K562 (cell line): Measurements from ENCODE around the gene RGS8. TPM values are rescaled to one million over a fixed set of nuclear protein-coding genes. Genes with fewer than 3 reads are reported as not detected.

Experiments used
- ATAC-seq: fragments of 200-7000 bp; cut with Tn5 transposase; 3 replicates; pipeline ENCODE4 v1.9.1; 2020; ENCODE audit warnings: moderate library complexity
- Bru-seq: library from RNA; stranded (reverse); fragments of 400-500 nt; gene quantifications from one replicate; lab custom pipeline; 2021; lab: Mats Ljungman, UMichigan
- BruChase-seq, 2 experiments: library from RNA; stranded (reverse); fragments of 400-500 nt; gene quantifications; one replicate each; lab custom pipeline; 2021; lab: Mats Ljungman, UMichigan
- BruUV-seq: library from RNA; stranded (reverse); fragments of 400-500 nt; replicated peaks from 2 replicates; lab custom pipeline; 2021; lab: Mats Ljungman, UMichigan
- CTCF ChIA-PET: fragments of 300-600 bp; formaldehyde crosslinking; extraction: SDS; loops from one replicate; lab custom pipeline; 2021; ENCODE audit warnings: low intra/inter-chr PET ratio; lab: Yijun Ruan, JAX
- POLR2A ChIA-PET: fragments of 300-600, 350-650 bp; sonication (Branson Sonifier 250); formaldehyde crosslinking; extraction: SDS; loops from one replicate; lab custom pipeline; 2021; ENCODE audit warnings: antibody characterized with exemption, inconsistent platforms; lab: Yijun Ruan, JAX
- DNase-seq, 4 experiments: peaks; one replicate each; pipeline versions ENCODE4 v3.0.0 to v3.0.0-alpha.2; 2011 to 2018; ENCODE audit warnings: low spot score in 3 of 4, mixed read lengths in 3 of 4; ENCODE audit errors: extremely low read depth in 1 of 4
- FAIRE-seq: peaks from 2 replicates; lab custom pipeline; 2011; peaks lifted over from hg19 to GRCh38; lab: Jason Lieb, UNC
- H2AFZ ChIP-seq: 2 replicates; pipeline ENCODE4 v1.6.0; 2011; ENCODE audit warnings: low read depth, low read length, control low read depth, inconsistent platforms
- H3K27ac ChIP-seq: fragments of 200-600 bp; 3 replicates; pipeline ENCODE4 v1.8.0; 2011; ENCODE audit warnings: low read depth, mild to moderate bottlenecking, control low read depth, inconsistent platforms, low read length, moderate library complexity, mixed read lengths; ENCODE audit errors: extremely low read depth
- H3K27me3 ChIP-seq, 2 experiments: fragments of 300-600 bp in 1 of 2; 2 replicates in 1 of 2; 3 replicates in 1 of 2; pipeline versions ENCODE4 v1.6.0 to v1.8.0; 2011; ENCODE audit warnings: inconsistent platforms in 2 of 2, low read length in 2 of 2, mild to moderate bottlenecking in 1 of 2, mixed read lengths in 1 of 2, moderate library complexity in 1 of 2; ENCODE audit not compliant: control insufficient read depth in 2 of 2, insufficient read depth in 2 of 2
- H3K36me3 ChIP-seq: fragments of 300-600 bp; 3 replicates; pipeline ENCODE4 v1.8.0; 2011; ENCODE audit warnings: mild to moderate bottlenecking, low read length, inconsistent platforms; ENCODE audit not compliant: control insufficient read depth, insufficient read depth
- H3K4me1 ChIP-seq, 2 experiments: fragments of 200-600 bp in 1 of 2; replicated peaks in 1 of 2; 2 replicates in 1 of 2; 3 replicates in 1 of 2; pipeline versions ENCODE4 v1.5.1 to v1.8.0; 2011; ENCODE audit warnings: inconsistent platforms in 2 of 2, low read length in 2 of 2, mild to moderate bottlenecking in 1 of 2, mixed read lengths in 1 of 2, moderate library complexity in 1 of 2; ENCODE audit not compliant: control insufficient read depth in 2 of 2, insufficient read depth in 2 of 2
- H3K4me2 ChIP-seq: 2 replicates; pipeline ENCODE4 v1.6.1; 2011; ENCODE audit warnings: low read length, control low read depth, inconsistent platforms, mixed read lengths; ENCODE audit not compliant: insufficient read depth
- H3K4me3 ChIP-seq: fragments of 200-600 bp; sonication (generic), shearing (Covaris generic); 2 replicates; pipeline ENCODE4 v1.5.1; 2016; ENCODE audit warnings: control low read depth, inconsistent platforms
- H3K79me2 ChIP-seq: fragments of 200-600 bp; 3 replicates; pipeline ENCODE4 v1.8.0; 2011; ENCODE audit warnings: low read length, inconsistent platforms; ENCODE audit not compliant: control insufficient read depth, insufficient read depth
- H3K9ac ChIP-seq, 2 experiments: 2 replicates each; pipeline versions ENCODE4 v1.6.0 to v1.6.1; 2011; ENCODE audit warnings: low read depth in 2 of 2, low read length in 2 of 2, control low read depth in 1 of 2, inconsistent platforms in 1 of 2, mild to moderate bottlenecking in 1 of 2, mixed read lengths in 1 of 2; ENCODE audit not compliant: insufficient read depth in 1 of 2
- H3K9me1 ChIP-seq: one replicate; pipeline ENCODE4 v1.6.0; 2011; ENCODE audit warnings: inconsistent platforms, mild to moderate bottlenecking, low read length, moderate library complexity; ENCODE audit not compliant: control insufficient read depth, insufficient read depth
- H3K9me3 ChIP-seq: replicated peaks from 2 replicates; pipeline ENCODE4 v1.5.1; 2011; ENCODE audit warnings: low read depth, low read length, inconsistent platforms; ENCODE audit not compliant: control insufficient read depth, insufficient read depth
- H4K20me1 ChIP-seq: replicated peaks from 2 replicates; pipeline ENCODE4 v1.6.1; 2011; ENCODE audit warnings: low read length, inconsistent platforms, mixed read lengths; ENCODE audit not compliant: control insufficient read depth, insufficient read depth
- AFF4 ChIP-seq: sonication (generic); formaldehyde crosslinking; IDR thresholded peaks from 2 replicates; pipeline ENCODE4 v1.8.0; 2023; ENCODE audit warnings: mild to moderate bottlenecking, missing genetic modification reagents
- ETV6 ChIP-seq, 3 experiments: fragments of 150-350 bp in 1 of 3; sonication (generic) in 1 of 3; formaldehyde crosslinking in 1 of 3; IDR thresholded peaks; 2 replicates each; pipeline versions ENCODE4 v1.6.1 to v1.8.0; 2014 to 2022; ENCODE audit warnings: borderline replicate concordance in 2 of 3, low read depth in 2 of 3, antibody characterized with exemption in 1 of 3, low read length in 1 of 3, mild to moderate bottlenecking in 1 of 3, missing genetic modification reagents in 1 of 3
- GABPB1 ChIP-seq: sonication (generic); formaldehyde crosslinking; IDR thresholded peaks from 2 replicates; pipeline ENCODE4 v1.8.0; 2022; ENCODE audit warnings: mild to moderate bottlenecking, missing genetic modification reagents
- HMBOX1 ChIP-seq: sonication (generic); IDR thresholded peaks from 2 replicates; pipeline ENCODE4 v1.6.1; 2016
- POLR2H ChIP-seq: IDR thresholded peaks from 2 replicates; pipeline ENCODE4 v1.6.1; 2016; ENCODE audit warnings: missing genetic modification characterization, low read depth, mild to moderate bottlenecking, control low read depth, missing compliant biosample characterization, moderate library complexity
- RAD21 ChIP-seq, 2 experiments: fragments of 250-450 bp in 1 of 2; fragments of 450-650 bp in 1 of 2; sonication (Bioruptor Pico) in 1 of 2; formaldehyde crosslinking in 1 of 2; IDR thresholded peaks in 1 of 2; conservative IDR thresholded peaks in 1 of 2; 2 replicates each; pipeline versions ENCODE4 v1.4.0 to v1.8.0; 2020 to 2022; ENCODE audit warnings: mild to moderate bottlenecking in 2 of 2, moderate library complexity in 1 of 2
- RAD51 ChIP-seq: fragments of 450-650 bp; IDR thresholded peaks from 2 replicates; pipeline ENCODE4 v1.7.1; 2016; ENCODE audit warnings: low read depth, mild to moderate bottlenecking, borderline replicate concordance
- SMARCE1 ChIP-seq: fragments of 450-650 bp; IDR thresholded peaks from 2 replicates; pipeline ENCODE4 v1.7.1; 2016; ENCODE audit warnings: mild to moderate bottlenecking
- ZNF140 ChIP-seq: fragments of 250-450 bp; sonication (Bioruptor Pico); IDR thresholded peaks from 2 replicates; pipeline ENCODE4 v1.8.0; 2021; ENCODE audit warnings: moderate library complexity, mild to moderate bottlenecking, inconsistent platforms
- ZNF583 ChIP-seq: fragments of 250-450 bp; sonication (Bioruptor Pico); IDR thresholded peaks from 2 replicates; pipeline ENCODE4 v1.4.0; 2020
- WGBS: fragments of 100-300 bp; shearing (Covaris generic); methylation state at CpG from one replicate; pipeline ENCODE4 v1.1.6; 2016; ENCODE audit warnings: low coverage, mixed read lengths; ENCODE audit not compliant: insufficient coverage; ENCODE audit errors: missing lambda C conversion rate; 5-methylcytosine and 5-hydroxymethylcytosine counted together
- in situ Hi-C: fragments of 300-500 bp; cut with MboI; formaldehyde crosslinking; loops from 4 replicates; pipeline ENCODE4 v1.15.0; 2018; ENCODE audit warnings: inconsistent platforms, mixed read lengths
- intact Hi-C: fragments of 100-400 bp; cut with micrococcal nuclease; formaldehyde crosslinking; loops from 2 replicates; pipeline ENCODE4 v1.14.2; 2022
- long read RNA-seq, 3 experiments: library from polyadenylated mRNA in 2 of 3; library from RNA in 1 of 3; unstranded in 2 of 3; stranded (forward) in 1 of 3; transcript quantifications; one replicate each; pipeline ENCODE4 v2.0.0, GENCODE V29; 2019 to 2022
- polyA minus RNA-seq, 3 experiments: library from RNA; depleted of rRNA, polyadenylated mRNA; stranded (reverse); fragments of >200 nt; gene quantifications; 2 replicates each; pipeline ENCODE4 v1.2.3, GENCODE V29; 2011
- polyA plus RNA-seq, 8 experiments: library from polyadenylated mRNA; depleted of rRNA in 4 of 8; stranded (reverse) in 5 of 8; unstranded in 3 of 8; fragments of >200 nt; fragmentation: Nextera tagmentation in 2 of 8; fragmentation: Illumina TruSeq in 1 of 8; extraction: Ambion mirVana in 2 of 8; extraction: Trizol in 1 of 8; gene quantifications; 2 replicates each; pipeline versions ENCODE4 v1.2.1 to v1.2.3, GENCODE V29; 2011 to 2014; ENCODE audit warnings: inconsistent platforms in 1 of 8, missing spikeins in 1 of 8
- total RNA-seq, 7 experiments: library from RNA; depleted of rRNA in 6 of 7; stranded (reverse); fragments of >200 nt in 6 of 7; fragmentation: Illumina TruSeq in 2 of 7; extraction: Trizol in 2 of 7; gene quantifications; 2 replicates each; pipeline versions ENCODE4 v1.2.1 to v1.2.3, GENCODE V29; 2011 to 2021; ENCODE audit warnings: low replicate concordance in 1 of 7

The RGS8 gene
- not detected in 2 replicates for total RNA-seq (2011; cell fraction: chromatin; rRNA removed; ENCODE audit: low replicate concordance)
- not detected in 2 replicates for total RNA-seq (2011; cell fraction: nucleolus; rRNA removed)
- not detected in 2 replicates for total RNA-seq (2011; cell fraction: nucleoplasm; rRNA removed)
- total RNA-seq (2014; rRNA removed) = not detected in 2 replicates
- not detected in 2 replicates for total RNA-seq (2014; rRNA removed; fragmentation: Illumina TruSeq; extraction: Trizol)
- not detected in 2 replicates for total RNA-seq (2015; rRNA removed; fragmentation: Illumina TruSeq; extraction: Trizol)
- not detected in 2 replicates for total RNA-seq (2021)
- polyA plus RNA-seq (2011; rRNA removed) = not detected in 2 replicates
- not detected in 2 replicates for polyA plus RNA-seq (2011; cell fraction: cytosol; rRNA removed)
- polyA plus RNA-seq (2011; cell fraction: nucleus; rRNA removed) = not detected in 2 replicates
- not detected in 2 replicates for polyA plus RNA-seq (2012)
- polyA plus RNA-seq (2014; fragmentation: Illumina TruSeq; extraction: Trizol) = not detected in 2 replicates
- polyA plus RNA-seq (2014; fragmentation: Nextera tagmentation; extraction: Ambion mirVana) = not detected
- polyA plus RNA-seq (2014; rRNA removed) = not detected in 2 replicates
- polyA minus RNA-seq (2011; rRNA and poly(A)+ RNA removed) = not detected in 2 replicates
- not detected in 2 replicates for polyA minus RNA-seq (2011; cell fraction: cytosol; rRNA and poly(A)+ RNA removed)
- polyA minus RNA-seq (2011; cell fraction: nucleus; rRNA and poly(A)+ RNA removed) = not detected in 2 replicates
- Bru-seq, nascent RNA = not detected
- BruChase-seq, experiment 1, labeled RNA remaining after a 2-hour chase = not detected
- BruChase-seq, experiment 2, labeled RNA remaining after a 6-hour chase = not detected
- long read RNA-seq, experiment 1 = 0 reads
- long read RNA-seq, experiment 2 = 0 reads
- long read RNA-seq, experiment 3 = 0 reads

DNA sequence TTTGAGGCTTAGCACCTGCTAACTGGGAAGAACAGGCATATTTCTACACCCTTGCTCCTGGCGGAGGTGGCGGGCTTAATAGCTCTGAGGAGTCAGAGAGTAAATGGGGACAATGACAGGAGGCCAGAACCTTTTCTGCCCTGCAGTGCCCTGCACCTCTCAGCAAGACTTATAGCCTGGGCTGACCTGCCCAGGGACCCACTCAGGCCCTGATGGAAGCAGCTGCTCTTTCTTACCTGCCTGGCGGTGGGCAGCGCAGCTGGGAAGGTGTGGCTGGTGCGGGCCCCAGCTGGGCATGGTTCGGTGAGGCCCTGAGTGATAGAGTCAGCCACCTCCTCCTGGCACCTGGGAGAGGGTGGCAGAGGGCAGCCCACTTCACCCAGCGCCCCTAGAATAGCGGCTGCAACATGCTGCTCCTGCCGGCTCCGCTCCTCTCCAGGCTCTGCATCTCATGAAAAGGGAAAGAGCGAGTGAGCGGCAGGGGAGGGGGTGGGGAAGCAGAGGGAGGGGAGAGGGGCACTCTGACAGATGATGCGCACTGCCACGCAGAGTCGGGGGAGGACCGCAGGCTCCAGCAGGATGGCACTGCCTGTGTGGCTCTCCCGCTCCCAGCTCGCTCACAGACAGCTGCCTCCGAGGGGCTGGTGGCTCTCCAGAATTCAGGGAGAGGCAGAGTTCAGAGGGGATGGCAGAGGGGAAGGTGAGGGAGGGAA lies at the start of gene RGS8:
Gene RGS8 (minus strand): TSS at position 472 of the 713 bp plus-strand sequence. CDS start 14,938 bp downstream, outside the sequence.
- intact Hi-C loops (no loop called here), in situ Hi-C loops (no loop called here)
- no peak for FAIRE-seq
- no peak for TF ChIP-seq AFF4 (CRISPR knock-in tag)
- TF ChIP-seq ZNF140 (CRISPR knock-in tag) = no peak
- no peak for TF ChIP-seq HMBOX1
- no peak for TF ChIP-seq ZNF583 (CRISPR knock-in tag)
- TF ChIP-seq RAD21 (CRISPR knock-in tag; conservative IDR thresholded peaks at IDR 0.05 in 1 of 2, IDR thresholded peaks at IDR 0.05 in 1 of 2) = no peak
- TF ChIP-seq RAD51 = no peak
- TF ChIP-seq SMARCE1 = no peak
- no peak for TF ChIP-seq GABPB1 (CRISPR knock-in tag)
- no peak for TF ChIP-seq POLR2H (tag)
- no peak for TF ChIP-seq ETV6 (IDR thresholded peaks at IDR 0.05; ENCODE audit: borderline replicate concordance in 1 of 2, low read depth in 2 of 2, low read length in 1 of 2)
- TF ChIP-seq ETV6 (CRISPR knock-in tag; IDR thresholded peaks at IDR 0.05; ENCODE audit: borderline replicate concordance) = no peak

More for the DNA sequence above, at the start of gene RGS8:
- ChIA-PET CTCF (no interaction called here), POLR2A (interaction anchor here (0.6 to 0.7 kb wide), 3 partner anchors 12 to 97 kb away, joined by 3 read pairs; no protein-coding TSS in a partner anchor)
- Histone ChIP-seq H3K9me3 (no peaks in the 10 kb centered on the region), H3K79me2 (no peaks in the 10 kb centered on the region), H4K20me1 (no peaks in the 10 kb centered on the region; the same call in 1 of the 2 replicates), H3K27ac (no peak within 1 kb of the TSS), H3K9me1 (no peaks in the 10 kb centered on the region), H3K4me1 (no peaks in the 10 kb centered on the region), H3K36me3 (no peaks in the 10 kb centered on the region), H3K4me2 (no peak within 1 kb of the TSS), H2AFZ (no peak within 1 kb of the TSS), H3K4me3 (no peak within 1 kb of the TSS), H3K9ac (no peak within 1 kb of the TSS), H3K27me3 (peaks cover 7 to 39% of the 10 kb centered on the region in 2 experiments)
- ATAC-seq = no peak
- BruUV-seq = no TSS peak
- WGBS = 7% methylated on average over 14 of the region's 19 CpGs
- DNase-seq = no peak
